Dermis microvascular lymphatic vessel endothelial cell (primary cell): ENCODE results near the gene SOCS4. TPM values are rescaled to one million over a fixed set of nuclear protein-coding genes. Genes with fewer than 3 reads are reported as not detected.

Experiments used
- DNase-seq, 2 donors: peaks; one replicate each; pipeline versions ENCODE4 v3.0.0 to v3.0.0-alpha.2; 2010; ENCODE audit warnings: low read depth in 2 of 2
- total RNA-seq: library from RNA; depleted of rRNA; stranded (reverse); fragments of >200 nt; gene quantifications from 2 replicates; pipeline ENCODE4 v1.2.1, GENCODE V29; 2014

The SOCS4 gene
- total RNA-seq, 1 donor from 2014 or later, result 12.5 TPM

GRCh38 chr14:55085060-55085660 lies 58.1 kb downstream of the SOCS4 start:
- no peak for DNase-seq

GRCh38 chr14:55086938-55087337 lies 59.9 kb downstream of the SOCS4 start:
- no peak for DNase-seq

- DNase-seq, result no peak
Measured at GRCh38 chr14:55088356-55088755, 61.3 kb downstream of the SOCS4 start.

- DNase-seq, result no peak
Measured at GRCh38 chr14:55092341-55092740, 65.3 kb downstream of the SOCS4 start.

GRCh38 chr14:55094292-55095157 lies 67.5 kb downstream of the SOCS4 start:
- peak in 1 of 2 donors; percentile 34 for DNase-seq

GRCh38 chr14:55097881-55098560 lies 71.0 kb downstream of the SOCS4 start:
- no peak for DNase-seq

GRCh38 chr14:55098561-55098898 lies 71.5 kb downstream of the SOCS4 start:
- DNase-seq, result no peak

Other genes with a start within 250 kb of the SOCS4 start
- gene GCH1, start 124.4 kb upstream of the SOCS4 start, total RNA-seq, result 4.6 and 8.5 TPM in 2 replicates
- gene WDHD1, start 137 bp upstream of the SOCS4 start, total RNA-seq, result 5.9 and 9.6 TPM in 2 replicates
- gene MAPK1IP1L, start 24.4 kb downstream of the SOCS4 start, total RNA-seq, result 15.3 and 16.8 TPM in 2 replicates
- gene LGALS3, start 102.0 kb downstream of the SOCS4 start, total RNA-seq, result 88.0 and 98.5 TPM in 2 replicates
- 8.7 and 33.6 TPM in 2 replicates for gene DLGAP5, start 164.3 kb downstream of the SOCS4 start, total RNA-seq
- 18.9 and 25.7 TPM in 2 replicates for gene FBXO34, start 244.2 kb downstream of the SOCS4 start, total RNA-seq